GM12892 (cell line): Measurements from ENCODE around the gene STK33.

Experiments used
- POLR2A ChIP-seq: IDR thresholded peaks from 2 replicates; pipeline ENCODE4 v1.6.1; 2011; ENCODE audit warnings: low read depth, low read length, control low read depth
- POLR2AphosphoS5 ChIP-seq: IDR thresholded peaks from 2 replicates; pipeline ENCODE4 v1.6.1; 2011; ENCODE audit warnings: low read depth, low read length, control low read depth
- TAF1 ChIP-seq: IDR thresholded peaks from 2 replicates; pipeline ENCODE4 v1.6.1; 2011; ENCODE audit warnings: low read depth, mild to moderate bottlenecking, control low read depth, low read length, borderline replicate concordance

- no peak for TF ChIP-seq POLR2AphosphoS5
- no peak for TF ChIP-seq TAF1
- no peak for TF ChIP-seq POLR2A
Observed at GRCh38 chr11:8596504-8597046, 2.5 kb upstream of the STK33 start.
